GM21423 (cell line): ENCODE measurements around the gene DCLRE1B.
"Not testable (repeated sequence)": the region's sequence is repeated elsewhere in the genome, so short reads cannot be mapped to it uniquely, and the experiment has no call there.

ENCODE experiments used
- ATAC-seq: cut with Tn5 transposase; IDR thresholded peaks from one replicate; pipeline ENCODE4 v1.9.1; 2021; ENCODE audit warnings: mild to moderate bottlenecking, moderate library complexity; ENCODE audit not compliant: unreplicated experiment

DCLRE1B gene

DNA sequence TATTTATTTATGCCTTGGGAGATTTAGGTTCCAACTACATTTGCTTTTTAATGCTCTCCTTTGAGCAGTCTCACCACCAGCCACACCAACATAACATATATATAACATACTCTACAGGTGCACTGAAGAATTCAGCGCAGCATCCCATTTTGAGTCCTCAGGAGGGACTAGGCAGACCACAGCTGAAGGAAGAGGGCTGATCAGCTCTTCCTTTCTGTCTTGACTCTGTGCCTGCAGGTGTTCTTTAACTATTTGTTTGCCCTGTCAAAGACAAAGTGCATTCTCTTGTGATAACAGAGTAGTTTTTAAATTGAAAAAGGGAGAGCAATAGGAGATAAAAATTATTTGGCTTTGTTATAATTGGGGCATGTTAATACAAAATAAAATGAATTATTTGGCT lies 41.0 kb downstream of the DCLRE1B start:
- ATAC-seq = no peak

DNA sequence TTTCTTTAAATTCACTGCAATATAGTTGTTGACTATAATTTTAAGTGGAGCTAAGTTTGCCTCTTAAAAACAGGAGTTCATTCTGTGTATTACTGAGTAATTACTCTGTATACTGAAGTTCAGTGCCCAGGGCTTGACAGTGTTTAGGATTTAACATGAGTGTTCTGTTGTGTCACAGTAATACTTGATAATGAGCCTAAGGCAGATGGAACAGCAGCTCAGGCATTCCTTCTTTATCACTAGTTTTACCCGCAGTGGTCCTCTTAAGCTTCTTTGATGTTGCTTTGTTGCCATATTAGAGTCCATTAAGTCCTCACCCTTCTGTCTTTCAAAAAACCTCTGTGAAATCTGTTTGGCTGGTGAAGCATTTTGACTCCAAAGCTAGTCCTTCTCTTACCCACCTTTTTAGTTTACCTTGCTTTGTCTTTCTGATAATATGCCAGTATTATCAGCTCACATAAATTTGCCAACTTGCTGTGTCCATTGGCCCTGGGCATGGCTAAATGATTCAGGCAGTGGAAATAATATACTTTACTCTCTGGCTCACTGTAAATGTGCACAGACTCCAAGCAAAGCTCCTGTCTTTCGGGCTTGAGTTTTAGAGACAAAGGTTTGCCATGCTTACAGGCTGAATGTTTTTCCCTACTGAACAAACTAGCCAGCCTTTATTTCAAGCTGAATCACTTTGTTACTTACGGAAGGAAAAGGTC lies 41.7 kb downstream of the DCLRE1B start:
- ATAC-seq = no peak

DNA sequence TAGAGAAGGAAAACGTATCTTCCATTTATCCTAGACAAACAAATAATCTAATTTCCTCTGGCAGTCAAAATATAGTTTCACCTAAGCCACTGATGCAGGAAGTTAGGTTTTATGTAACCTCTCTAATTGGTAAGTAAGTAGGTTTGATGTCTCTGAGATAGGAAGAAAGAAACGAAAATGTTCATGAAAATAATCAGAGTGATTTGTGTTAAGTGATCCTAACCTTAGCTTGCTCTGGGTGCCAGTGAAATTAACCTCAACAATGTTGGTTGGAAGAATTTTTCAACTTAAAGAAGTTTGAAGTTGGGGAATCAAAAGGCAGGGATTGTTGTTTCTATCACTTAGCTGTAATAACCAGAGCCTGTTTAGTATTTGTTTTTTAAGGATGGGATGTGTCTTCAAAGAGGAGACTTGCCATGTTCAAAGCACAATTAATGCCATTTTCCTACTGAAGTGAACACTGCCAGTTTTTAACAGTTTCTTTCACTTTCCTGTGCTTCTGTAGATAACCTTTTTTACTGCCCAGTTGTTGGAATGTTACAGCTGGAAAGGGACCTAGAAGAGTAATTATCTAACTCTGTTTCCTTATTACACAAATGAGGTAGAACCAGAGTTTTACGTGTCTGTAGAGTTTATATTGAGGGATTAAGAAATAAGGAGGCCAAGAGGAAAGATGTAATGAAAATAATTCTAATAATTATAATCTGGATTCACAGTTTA lies 42.4 kb downstream of the DCLRE1B start:
- no peak for ATAC-seq

GRCh38 chr1:113948151-113948550 lies 43.0 kb downstream of the DCLRE1B start:
- not testable (repeated sequence) for ATAC-seq

GRCh38 chr1:113949007-113949406 lies 43.9 kb downstream of the DCLRE1B start:
- ATAC-seq = no peak

DNA sequence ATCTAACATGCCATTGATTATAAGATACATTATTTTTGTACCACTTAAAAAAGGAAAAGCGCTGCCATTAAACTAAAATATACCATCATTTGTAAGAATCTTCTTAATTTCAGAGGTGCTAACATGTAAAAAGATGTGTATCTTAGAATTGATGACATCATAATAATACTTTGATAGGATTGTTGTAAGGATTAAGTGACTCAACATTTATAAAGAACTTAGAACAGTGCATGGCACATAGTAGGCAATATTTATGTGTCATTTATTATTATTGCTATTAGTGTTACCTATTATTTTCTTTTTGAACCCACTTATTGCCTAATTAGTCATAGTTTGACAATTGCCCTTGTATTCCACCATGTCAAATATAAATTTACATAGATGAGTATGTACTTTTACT lies 45.8 kb downstream of the DCLRE1B start:
- no peak for ATAC-seq

- ATAC-seq = no peak
Measured at GRCh38 chr1:113951719-113952118, 46.6 kb downstream of the DCLRE1B start.

DNA sequence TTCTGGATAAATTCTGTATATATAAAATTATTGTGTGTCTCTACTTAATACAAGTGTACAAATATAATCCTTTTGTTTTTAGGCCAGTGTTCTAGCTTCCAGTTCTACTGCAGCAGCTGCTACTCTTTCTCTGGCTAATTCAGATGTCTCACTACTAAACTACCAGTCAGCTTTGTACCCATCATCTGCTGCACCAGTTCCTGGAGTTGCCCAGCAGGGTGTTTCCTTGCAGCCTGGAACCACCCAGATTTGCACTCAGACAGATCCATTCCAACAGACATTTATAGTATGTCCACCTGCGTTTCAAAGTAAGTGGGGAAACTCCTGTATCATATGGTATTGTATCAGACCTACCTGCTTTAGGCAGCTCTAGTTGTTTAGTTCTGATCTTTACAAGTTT lies 52.9 kb downstream of the DCLRE1B start:
- no peak for ATAC-seq

DNA sequence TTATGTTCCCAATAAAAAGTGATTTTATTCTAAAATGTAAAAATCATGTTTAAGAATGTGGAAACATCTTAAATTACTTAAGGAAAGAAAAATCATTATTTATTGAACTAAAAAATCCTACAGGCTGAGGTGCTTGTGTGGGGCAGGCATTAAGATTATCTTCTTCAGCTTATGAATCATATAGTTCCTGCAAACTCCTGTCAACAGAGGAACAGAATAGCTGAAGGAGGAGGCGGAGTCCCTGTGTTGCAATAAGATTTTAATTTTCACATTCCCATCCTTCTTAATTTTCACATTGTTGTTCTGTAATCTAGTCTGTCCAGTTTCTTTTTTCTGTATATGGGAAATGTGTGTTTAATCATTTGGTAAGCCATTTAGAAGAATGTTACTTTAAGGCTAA lies 53.6 kb downstream of the DCLRE1B start:
- no peak for ATAC-seq

- no peak for ATAC-seq
Measured at GRCh38 chr1:113963281-113963906, 58.3 kb downstream of the DCLRE1B start.
